Measurements from ENCODE around the gene ICAM1. TPM values are rescaled to one million over a fixed set of nuclear protein-coding genes. Genes with fewer than 3 reads are reported as not detected.

ICAM1 gene
- total RNA-seq, 1 donor from 2014 or later, result 22.3 TPM

DNA sequence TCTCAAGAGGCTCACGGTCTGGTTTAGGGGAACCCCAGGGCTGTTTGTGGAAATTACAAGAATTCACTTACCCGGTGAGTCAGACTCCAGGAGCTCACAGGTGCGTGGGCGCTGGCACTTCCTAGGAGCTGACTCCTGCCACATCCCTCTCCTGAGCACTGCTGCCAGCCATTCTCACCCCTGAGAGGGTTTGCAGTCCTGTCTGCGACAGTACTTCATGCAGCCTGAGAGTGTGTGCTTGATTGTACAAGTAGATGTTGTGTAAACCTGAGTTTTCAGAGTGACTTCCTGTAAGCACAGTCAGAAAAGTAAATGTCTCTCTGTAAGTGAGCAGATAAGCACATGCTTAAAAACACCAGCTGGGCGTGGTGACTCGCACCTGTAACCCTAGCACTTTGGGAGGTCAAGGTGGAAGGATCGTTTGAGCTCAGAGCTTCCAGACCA, 10.8 kb upstream of the ICAM1 start:
- no peak for DNase-seq (ENCODE audit: extremely low spot score in 2 of 2)
- no peak overlapping the region for H3K4me3 ChIP-seq
- intact Hi-C loops (cut with DNase I), result no loop called here
- no peaks in the 10 kb centered on the region for H3K9me3 ChIP-seq
- H3K27me3 ChIP-seq, result no peaks in the 10 kb centered on the region
- no peak overlapping the region for H3K27ac ChIP-seq
- H3K36me3 ChIP-seq, result peaks cover 0 to 27% of the 10 kb centered on the region in 2 donors
- peaks cover 7% of the 10 kb centered on the region for H3K4me1 ChIP-seq
- no peak for TF ChIP-seq POLR2AphosphoS5 (IDR thresholded peaks at IDR 0.05; ENCODE audit: insufficient read depth in 1 of 2, low read depth in 1 of 2)
- no peak for TF ChIP-seq POLR2A (IDR thresholded peaks at IDR 0.05)
- TF ChIP-seq, protein P1, sequence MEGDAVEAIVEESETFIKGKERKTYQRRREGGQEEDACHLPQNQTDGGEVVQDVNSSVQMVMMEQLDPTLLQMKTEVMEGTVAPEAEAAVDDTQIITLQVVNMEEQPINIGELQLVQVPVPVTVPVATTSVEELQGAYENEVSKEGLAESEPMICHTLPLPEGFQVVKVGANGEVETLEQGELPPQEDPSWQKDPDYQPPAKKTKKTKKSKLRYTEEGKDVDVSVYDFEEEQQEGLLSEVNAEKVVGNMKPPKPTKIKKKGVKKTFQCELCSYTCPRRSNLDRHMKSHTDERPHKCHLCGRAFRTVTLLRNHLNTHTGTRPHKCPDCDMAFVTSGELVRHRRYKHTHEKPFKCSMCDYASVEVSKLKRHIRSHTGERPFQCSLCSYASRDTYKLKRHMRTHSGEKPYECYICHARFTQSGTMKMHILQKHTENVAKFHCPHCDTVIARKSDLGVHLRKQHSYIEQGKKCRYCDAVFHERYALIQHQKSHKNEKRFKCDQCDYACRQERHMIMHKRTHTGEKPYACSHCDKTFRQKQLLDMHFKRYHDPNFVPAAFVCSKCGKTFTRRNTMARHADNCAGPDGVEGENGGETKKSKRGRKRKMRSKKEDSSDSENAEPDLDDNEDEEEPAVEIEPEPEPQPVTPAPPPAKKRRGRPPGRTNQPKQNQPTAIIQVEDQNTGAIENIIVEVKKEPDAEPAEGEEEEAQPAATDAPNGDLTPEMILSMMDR (IDR thresholded peaks at IDR 0.05), result no peak

- TF ChIP-seq, protein P1 (IDR thresholded peaks at IDR 0.05), result no peak
- TF ChIP-seq POLR2A (IDR thresholded peaks at IDR 0.05) (no peak), POLR2AphosphoS5 (IDR thresholded peaks at IDR 0.05; ENCODE audit: insufficient read depth in 1 of 2, low read depth in 1 of 2) (no peak)
- peaks cover 0 to 10% of the 10 kb centered on the region in 2 donors for H3K36me3 ChIP-seq
- H3K9me3 ChIP-seq, result no peaks in the 10 kb centered on the region
- no peak overlapping the region for H3K4me3 ChIP-seq
- intact Hi-C loops (cut with DNase I), result no loop called here
- no peak overlapping the region for H3K27ac ChIP-seq
- DNase-seq (ENCODE audit: extremely low spot score in 2 of 2), result no peak
- H3K27me3 ChIP-seq, result no peaks in the 10 kb centered on the region
- peaks cover 7% of the 10 kb centered on the region for H3K4me1 ChIP-seq
Measured at GRCh38 chr19:10262771-10263170, 8.1 kb upstream of the ICAM1 start.

GRCh38 chr19:10266706-10267105, 4.2 kb upstream of the ICAM1 start:
- H3K4me1 ChIP-seq, result peaks cover 17% of the 10 kb centered on the region
- TF ChIP-seq, protein P1 (IDR thresholded peaks at IDR 0.05), result no peak
- TF ChIP-seq POLR2A (IDR thresholded peaks at IDR 0.05) (no peak), POLR2AphosphoS5 (IDR thresholded peaks at IDR 0.05; ENCODE audit: insufficient read depth in 1 of 2, low read depth in 1 of 2) (no peak)
- DNase-seq (ENCODE audit: extremely low spot score in 2 of 2), result no peak
- H3K27ac ChIP-seq, result no peak overlapping the region
- intact Hi-C loops (cut with DNase I), result no loop called here
- H3K4me3 ChIP-seq, result no peak overlapping the region
- no peaks in the 10 kb centered on the region for H3K36me3 ChIP-seq
- H3K27me3 ChIP-seq, result no peaks in the 10 kb centered on the region
- no peaks in the 10 kb centered on the region for H3K9me3 ChIP-seq

GRCh38 chr19:10268071-10268470, 2.8 kb upstream of the ICAM1 start:
- intact Hi-C loops (cut with DNase I), result loop anchor here (2.0 kb wide), 1 partner anchor 123 kb away; no protein-coding TSS in a partner anchor
- H3K4me3 ChIP-seq, result no peak overlapping the region
- no peaks in the 10 kb centered on the region for H3K27me3 ChIP-seq
- H3K27ac ChIP-seq, result no peak overlapping the region
- H3K9me3 ChIP-seq, result no peaks in the 10 kb centered on the region
- H3K36me3 ChIP-seq, result no peaks in the 10 kb centered on the region
- peaks cover 17% of the 10 kb centered on the region for H3K4me1 ChIP-seq
- TF ChIP-seq, protein P1 (IDR thresholded peaks at IDR 0.05), result no peak
- DNase-seq (ENCODE audit: extremely low spot score in 2 of 2), result no peak

- Histone ChIP-seq H3K4me1 (peaks cover 17% of the 10 kb centered on the region), H3K27me3 (no peaks in the 10 kb centered on the region), H3K4me3 (peak overlapping the region; percentile 44 to 48), H3K36me3 (no peaks in the 10 kb centered on the region), H3K27ac (peak overlapping the region; percentile 68), H3K9me3 (no peaks in the 10 kb centered on the region)
- no peak for DNase-seq (ENCODE audit: extremely low spot score in 2 of 2)
- intact Hi-C loops (cut with DNase I), result loop anchor here (2.0 to 5.0 kb wide), 2 partner anchors 63 to 121 kb away; partner anchors contain the start of gene RAVER1
- TF ChIP-seq, protein P1 (IDR thresholded peaks at IDR 0.05), result peak; percentile 91 to 98 (median 93)
- TF ChIP-seq POLR2A (IDR thresholded peaks at IDR 0.05), result no peak
- peak; percentile 44 to 56 for TF ChIP-seq POLR2AphosphoS5 (IDR thresholded peaks at IDR 0.05; ENCODE audit: insufficient read depth in 1 of 2, low read depth in 1 of 2)
Measured at GRCh38 chr19:10269333-10270179, 1.4 kb upstream of the ICAM1 start.

Measured in vagina (tissue), 2 donors.